HCT116 (cell line): ENCODE data around the gene MYOG.

Experiments used
- CBX3 ChIP-seq: IDR thresholded peaks from 2 replicates; pipeline ENCODE4 v1.6.1; 2012; ENCODE audit warnings: low read depth
- CTCF ChIP-seq, 3 experiments: fragments of 200-600 bp in 1 of 3; sonication (generic) in 1 of 3; IDR thresholded peaks in 2 of 3; conservative IDR thresholded peaks in 1 of 3; 2 replicates each; pipeline ENCODE4 v1.5.1; 2012 to 2017; ENCODE audit warnings: low read depth in 2 of 3, low read length in 2 of 3, antibody characterized with exemption in 1 of 3, borderline replicate concordance in 1 of 3, control low read depth in 1 of 3, mild to moderate bottlenecking in 1 of 3, mixed read lengths in 1 of 3, mixed run types in 1 of 3, moderate library complexity in 1 of 3; ENCODE audit not compliant: insufficient read depth in 1 of 3
- EZH2 ChIP-seq: fragments of 200-600 bp; sonication (generic); IDR thresholded peaks from 2 replicates; pipeline ENCODE4 v1.6.1; 2017; ENCODE audit warnings: antibody characterized with exemption, mixed run types
- POLR2A ChIP-seq: IDR thresholded peaks from 2 replicates; pipeline ENCODE4 v1.7.0; 2011; ENCODE audit warnings: borderline replicate concordance; ENCODE audit not compliant: insufficient read depth, insufficient read length; ENCODE audit errors: extremely low read depth
- SIN3A ChIP-seq: IDR thresholded peaks from 2 replicates; pipeline ENCODE4 v1.6.1; 2012; ENCODE audit warnings: low read depth

- TF ChIP-seq EZH2 (no peak), POLR2A (no peak), SIN3A (no peak), CTCF (IDR thresholded peaks at IDR 0.05 in 2 of 3, conservative IDR thresholded peaks at IDR 0.05 in 1 of 3; ENCODE audit: borderline replicate concordance in 1 of 3, insufficient read depth in 1 of 3, low read depth in 2 of 3, low read length in 2 of 3) (no peak), CBX3 (no peak)
Measured at GRCh38 chr1:203050826-203051225, 35.0 kb downstream of the MYOG start.
